Neural crest cell (in vitro differentiated cells): ENCODE data around the gene MCAM. TPM values are rescaled to one million over a fixed set of nuclear protein-coding genes. Genes with fewer than 3 reads are reported as not detected.

Source experiments
- DNase-seq: peaks from one replicate; pipeline ENCODE4 v3.0.0; 2021; ENCODE audit warnings: low read depth, mixed read lengths, low spot score
- H3K27ac Mint-ChIP-seq: one replicate; pipeline ENCODE4 v1.8.0; 2021; ENCODE audit warnings: mild to moderate bottlenecking, mixed read lengths; ENCODE audit not compliant: unreplicated experiment
- H3K27me3 Mint-ChIP-seq: 2 replicates; pipeline ENCODE4 v1.8.0; 2021; ENCODE audit warnings: low read depth, mild to moderate bottlenecking, mixed read lengths
- H3K36me3 Mint-ChIP-seq: 2 replicates; pipeline ENCODE4 v1.8.0; 2021; ENCODE audit warnings: low read depth, mild to moderate bottlenecking, mixed read lengths
- H3K4me1 Mint-ChIP-seq: 2 replicates; pipeline ENCODE4 v1.8.0; 2021; ENCODE audit warnings: mixed read lengths
- H3K4me3 Mint-ChIP-seq: one replicate; pipeline ENCODE4 v1.8.0; 2021; ENCODE audit warnings: mild to moderate bottlenecking, mixed read lengths
- H3K9me3 Mint-ChIP-seq: 2 replicates; pipeline ENCODE4 v1.8.0; 2021; ENCODE audit warnings: mixed read lengths
- total RNA-seq: library from RNA; stranded (reverse); gene quantifications from 2 replicates; pipeline ENCODE4 v1.2.1, GENCODE V29; 2021
- TF ChIP-seq, protein P1 (sequence below): fragments of 200-600 bp; sonication (generic); conservative IDR thresholded peaks from 2 replicates; pipeline ENCODE4 v1.5.0; 2021; ENCODE audit warnings: antibody characterized with exemption, mild to moderate bottlenecking

Gene MCAM
- total RNA-seq, 1 donor from 2014 or later: 66.7 TPM

DNA sequence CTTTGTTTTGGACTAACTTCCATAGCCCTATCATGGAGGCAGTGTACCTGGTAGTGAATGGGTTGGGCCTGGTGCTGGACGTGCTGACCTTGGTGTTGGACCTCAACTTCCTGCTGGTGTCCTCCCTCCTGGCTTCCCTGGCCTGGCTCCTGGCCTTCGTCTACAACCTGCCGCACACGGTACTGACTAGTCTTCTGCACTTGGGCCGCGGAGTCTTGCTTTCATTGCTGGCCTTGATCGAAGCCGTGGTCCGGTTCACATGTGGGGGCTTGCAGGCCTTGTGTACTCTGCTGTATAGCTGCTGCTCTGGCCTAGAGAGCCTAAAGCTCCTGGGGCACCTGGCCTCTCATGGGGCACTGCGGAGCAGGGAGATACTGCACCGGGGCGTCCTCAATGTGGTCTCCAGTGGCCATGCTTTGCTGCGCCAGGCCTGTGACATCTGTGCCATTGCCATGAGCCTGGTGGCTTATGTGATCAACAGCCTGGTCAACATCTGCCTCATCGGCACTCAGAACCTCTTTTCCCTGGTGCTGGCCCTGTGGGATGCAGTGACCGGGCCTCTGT is 18.2 kb upstream of the MCAM start:
- TF ChIP-seq, protein P1, sequence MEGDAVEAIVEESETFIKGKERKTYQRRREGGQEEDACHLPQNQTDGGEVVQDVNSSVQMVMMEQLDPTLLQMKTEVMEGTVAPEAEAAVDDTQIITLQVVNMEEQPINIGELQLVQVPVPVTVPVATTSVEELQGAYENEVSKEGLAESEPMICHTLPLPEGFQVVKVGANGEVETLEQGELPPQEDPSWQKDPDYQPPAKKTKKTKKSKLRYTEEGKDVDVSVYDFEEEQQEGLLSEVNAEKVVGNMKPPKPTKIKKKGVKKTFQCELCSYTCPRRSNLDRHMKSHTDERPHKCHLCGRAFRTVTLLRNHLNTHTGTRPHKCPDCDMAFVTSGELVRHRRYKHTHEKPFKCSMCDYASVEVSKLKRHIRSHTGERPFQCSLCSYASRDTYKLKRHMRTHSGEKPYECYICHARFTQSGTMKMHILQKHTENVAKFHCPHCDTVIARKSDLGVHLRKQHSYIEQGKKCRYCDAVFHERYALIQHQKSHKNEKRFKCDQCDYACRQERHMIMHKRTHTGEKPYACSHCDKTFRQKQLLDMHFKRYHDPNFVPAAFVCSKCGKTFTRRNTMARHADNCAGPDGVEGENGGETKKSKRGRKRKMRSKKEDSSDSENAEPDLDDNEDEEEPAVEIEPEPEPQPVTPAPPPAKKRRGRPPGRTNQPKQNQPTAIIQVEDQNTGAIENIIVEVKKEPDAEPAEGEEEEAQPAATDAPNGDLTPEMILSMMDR: no peak
- no peak for DNase-seq
- Mint-ChIP-seq H3K27ac (peak overlapping the region; percentile 99), H3K36me3 (no peaks in the 10 kb centered on the region), H3K4me1 (peaks cover 60% of the 10 kb centered on the region), H3K9me3 (no peaks in the 10 kb centered on the region), H3K4me3 (peak overlapping the region; percentile 92), H3K27me3 (peaks cover 15% of the 10 kb centered on the region)

GRCh38 chr11:119334174-119334930 is 17.4 kb upstream of the MCAM start, which contains the start of gene RNF26:
TSS of gene RNF26 (plus strand) at chr11:119334527. CDS start at chr11:119335123, 596 bp downstream.
- Mint-ChIP-seq H3K27ac (peak within 1 kb of the TSS; percentile 99), H3K4me1 (peaks cover 59% of the 10 kb centered on the region), H3K9me3 (no peaks in the 10 kb centered on the region), H3K27me3 (peaks cover 13% of the 10 kb centered on the region), H3K4me3 (peak within 1 kb of the TSS; percentile 92), H3K36me3 (no peaks in the 10 kb centered on the region)
- TF ChIP-seq, protein P1: no peak
- DNase-seq: peak; percentile 90

DNA sequence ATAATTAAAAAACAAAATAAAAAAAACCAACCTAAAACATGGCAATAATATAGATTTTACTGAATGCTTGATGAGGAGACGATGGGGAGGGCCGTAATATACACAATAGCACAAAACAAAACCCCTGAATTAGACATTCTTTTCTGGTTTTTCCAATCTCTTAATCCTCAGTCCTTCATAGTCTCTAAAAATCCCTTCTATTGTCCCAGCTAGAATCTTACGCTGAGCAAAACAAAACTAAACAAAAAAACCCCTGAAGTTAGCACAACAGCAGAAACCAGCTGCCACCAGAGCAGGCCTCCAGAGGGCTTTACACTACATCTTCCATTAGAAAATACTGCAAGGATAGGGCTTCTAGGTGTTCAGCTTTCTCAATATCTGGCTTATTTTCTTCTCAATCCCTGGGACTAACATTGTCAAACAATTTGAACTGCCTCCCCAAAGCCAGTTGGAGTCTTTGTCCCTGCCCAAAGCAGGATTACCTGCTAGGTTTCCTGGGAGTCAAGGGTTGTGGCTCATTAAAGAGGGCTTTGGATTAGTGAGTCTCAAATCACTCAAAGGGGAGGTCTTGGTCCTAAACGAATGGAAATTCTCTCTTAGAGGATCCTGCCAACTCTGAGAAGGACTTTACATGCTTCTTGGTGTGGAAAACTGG is 15.3 kb upstream of the MCAM start:
- Mint-ChIP-seq H3K27me3 (no peaks in the 10 kb centered on the region), H3K4me1 (peaks cover 38% of the 10 kb centered on the region), H3K4me3 (peak overlapping the region; percentile 48), H3K9me3 (no peaks in the 10 kb centered on the region), H3K27ac (peak overlapping the region; percentile 46), H3K36me3 (no peaks in the 10 kb centered on the region)
- TF ChIP-seq, protein P1: no peak
- no peak for DNase-seq

GRCh38 chr11:119330237-119330636 is 13.3 kb upstream of the MCAM start:
- DNase-seq: no peak
- no peak overlapping the region for H3K4me3 Mint-ChIP-seq
- no peaks in the 10 kb centered on the region for H3K36me3 Mint-ChIP-seq
- TF ChIP-seq, protein P1: no peak
- H3K9me3 Mint-ChIP-seq: no peaks in the 10 kb centered on the region
- no peaks in the 10 kb centered on the region for H3K27me3 Mint-ChIP-seq
- peaks cover 25% of the 10 kb centered on the region for H3K4me1 Mint-ChIP-seq
- H3K27ac Mint-ChIP-seq: no peak overlapping the region

DNA sequence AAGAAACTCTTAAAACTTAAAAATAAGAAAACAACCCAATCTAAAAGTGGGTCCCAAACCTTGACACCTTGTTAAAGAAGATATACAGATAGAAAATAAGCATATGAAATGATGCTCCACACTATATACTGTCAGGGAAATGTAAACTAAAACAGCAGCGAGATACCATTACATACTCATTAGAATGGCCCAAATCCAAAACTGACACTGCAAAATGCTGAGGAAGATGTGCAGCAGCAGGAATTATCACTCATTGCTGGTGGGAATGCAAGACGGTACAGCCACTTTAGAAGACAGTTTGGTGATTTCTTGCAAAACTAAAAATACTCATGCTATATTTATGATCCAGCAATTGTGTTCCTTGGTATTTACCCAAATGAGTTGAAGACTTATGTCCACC is 12.4 kb upstream of the MCAM start:
- peak overlapping the region; percentile 1 for H3K4me3 Mint-ChIP-seq
- H3K9me3 Mint-ChIP-seq: no peaks in the 10 kb centered on the region
- no peak for DNase-seq
- no peak overlapping the region for H3K27ac Mint-ChIP-seq
- no peaks in the 10 kb centered on the region for H3K36me3 Mint-ChIP-seq
- H3K4me1 Mint-ChIP-seq: peaks cover 20% of the 10 kb centered on the region
- TF ChIP-seq, protein P1: no peak
- no peaks in the 10 kb centered on the region for H3K27me3 Mint-ChIP-seq
